Pancreas (tissue), 10 donors: Measurements from ENCODE around the gene MYOF. TPM values are rescaled to one million over a fixed set of nuclear protein-coding genes. Genes with fewer than 3 reads are reported as not detected.
A peak's percentile ranks its signal among the peaks of the same experiment; 100 is the strongest.

ENCODE experiments used
- ATAC-seq, 4 donors: fragments of 200-7000 bp; cut with Tn5 transposase; one replicate each; pipeline versions ENCODE4 v1.8.0 to v1.9.1; 2020; ENCODE audit warnings: mild to moderate bottlenecking in 4 of 4, moderate library complexity in 4 of 4
- DNase-seq, 6 donors: peaks; one replicate each; pipeline ENCODE4 v3.0.0-alpha.2; 2020
- FAIRE-seq: peaks from 2 replicates; lab custom pipeline; 2012; peaks lifted over from hg19 to GRCh38; lab: Jason Lieb, UNC
- H3K27ac ChIP-seq, 4 donors: fragments of 200-600 bp; sonication (generic); 1 replicate in 3 of 4; 2 replicates in 1 of 4; pipeline versions ENCODE4 v1.5.0 to v1.8.0; 2020
- H3K27me3 ChIP-seq, 4 donors: fragments of 200-600 bp; one replicate each; pipeline ENCODE4 v1.8.0; 2021
- H3K36me3 ChIP-seq, 3 donors: fragments of 200-600 bp; sonication (generic) in 1 of 3; one replicate each; pipeline versions ENCODE4 v1.5.0 to v1.8.0; 2020 to 2021
- H3K4me1 ChIP-seq, 3 donors: fragments of 200-600 bp; one replicate each; pipeline ENCODE4 v1.8.0; 2021
- H3K4me3 ChIP-seq, 4 donors: fragments of 200-600 bp; sonication (generic) in 2 of 4; one replicate each; pipeline versions ENCODE4 v1.5.0 to v1.8.0; 2020 to 2021
- H3K9me3 ChIP-seq, 4 donors: fragments of 200-600 bp; one replicate each; pipeline ENCODE4 v1.8.0; 2021
- CTCF ChIP-seq, 4 donors: fragments of 200-600 bp; sonication (generic) in 3 of 4; IDR thresholded peaks; one replicate each; pipeline versions ENCODE4 v1.5.0 to v1.8.0; 2021; ENCODE audit warnings: antibody characterized with exemption in 4 of 4
- WGBS, 2 donors: extraction: QIAGEN DNeasy Blood & Tissue Kit; methylation state at CpG; one replicate each; pipeline ENCODE4 v1.1.7; 2013; 5-methylcytosine and 5-hydroxymethylcytosine counted together
- intact Hi-C, 3 donors: fragments of 100-400 bp; cut with DNase I; formaldehyde crosslinking; loops; one replicate each; pipeline versions ENCODE4 v1.11.1 to v1.14.2; 2022
- polyA plus RNA-seq, 2 donors: library from polyadenylated mRNA; stranded (reverse); fragments of 200-250 nt; gene quantifications; one replicate each; pipeline ENCODE4 v1.2.3, GENCODE V29; 2013
- total RNA-seq, 6 donors: library from RNA; stranded (reverse); fragmentation: NEBNext Ultra II Directional in 4 of 6; extraction: Animal tissue kit (Norgen Biotek cat#: 25700) in 4 of 6; gene quantifications; one replicate each; pipeline versions ENCODE4 v1.2.1 to v1.2.4, GENCODE V29; 2021 to 2023
- donor health status: healthy with polysubstance abuse.
- donor health status: DM: no; HTN: no; CAD: no; lungs with moderate emphysema.
- donor health status: DM: no; HTN: no; CAD: no.
- donor health status: control.
- donor health status: control.
- donor health status: Bipolar disorder and iron deficiency.
- donor health status: DM: yes; HTN: yes; CAD: no.
- donor health status: DM: no; HTN: no; CAD: no.
- donor health status: DM: no; HTN: no; CAD: no.
- donor health status: DM: yes; HTN: yes; CAD: no.

Gene MYOF
- total and polyA plus RNA-seq, 8 donors, result 4.7 to 38.2 (median 12.0) TPM

GRCh38 chr10:93463723-93464476 is 18.2 kb downstream of the MYOF start:
- H3K4me1 ChIP-seq, result peaks cover 0 to 19% (median 0%) of the 10 kb centered on the region in 3 donors
- FAIRE-seq, result no peak
- intact Hi-C loops, result no loop called here
- H3K27ac ChIP-seq, result peak overlapping the region in 2 of 4 donors; percentile 81 to 86
- H3K9me3 ChIP-seq, result no peaks in the 10 kb centered on the region
- no peak for DNase-seq
- H3K4me3 ChIP-seq, result no peak overlapping the region
- TF ChIP-seq CTCF (IDR thresholded peaks at IDR 0.05), result no peak
- WGBS, 2 donors, result 65 to 67% methylated on average over 6 of the region's 6 CpGs
- H3K36me3 ChIP-seq, result no peaks in the 10 kb centered on the region
- no peaks in the 10 kb centered on the region for H3K27me3 ChIP-seq
- ATAC-seq, result peak in 2 of 4 donors; percentile 19 to 30

GRCh38 chr10:93462881-93463280 is 19.3 kb downstream of the MYOF start:
- Histone ChIP-seq H3K9me3 (no peaks in the 10 kb centered on the region), H3K4me1 (peaks cover 0 to 25% (median 0%) of the 10 kb centered on the region in 3 donors), H3K27ac (peak overlapping the region in 2 of 4 donors; percentile 9 to 52), H3K36me3 (no peaks in the 10 kb centered on the region), H3K27me3 (no peaks in the 10 kb centered on the region), H3K4me3 (no peak overlapping the region)
- DNase-seq (no peak), ATAC-seq (no peak), FAIRE-seq (no peak)
- intact Hi-C loops, result no loop called here
- WGBS, 2 donors, result 66 to 67% methylated on average over 9 of the region's 9 CpGs
- TF ChIP-seq CTCF (IDR thresholded peaks at IDR 0.05), result no peak

- DNase-seq (no peak), FAIRE-seq (no peak)
- H3K27ac ChIP-seq, result peak overlapping the region in 1 of 4 donors; percentile 52
These were observed 19.8 kb downstream of the MYOF start for GRCh38 chr10:93462371-93462770.

GRCh38 chr10:93461807-93462178 is 20.3 kb downstream of the MYOF start:
- Histone ChIP-seq H3K36me3 (no peaks in the 10 kb centered on the region), H3K27ac (peak overlapping the region in 2 of 4 donors; percentile 22 to 39), H3K4me3 (no peak overlapping the region), H3K4me1 (peaks cover 0 to 25% (median 0%) of the 10 kb centered on the region in 3 donors), H3K27me3 (no peaks in the 10 kb centered on the region), H3K9me3 (no peaks in the 10 kb centered on the region)
- no peak for TF ChIP-seq CTCF (IDR thresholded peaks at IDR 0.05)
- ATAC-seq (no peak), DNase-seq (no peak), FAIRE-seq (no peak)
- intact Hi-C loops, result no loop called here
- WGBS, 2 donors, result 100% methylated on average over 1 of the region's 1 CpG

More at GRCh38 chr10:93462371-93462770, 19.8 kb downstream of the MYOF start:
- no peak for TF ChIP-seq CTCF (IDR thresholded peaks at IDR 0.05)
- H3K4me1 ChIP-seq, result peaks cover 0 to 25% (median 0%) of the 10 kb centered on the region in 3 donors
- no peaks in the 10 kb centered on the region for H3K27me3 ChIP-seq
- no peaks in the 10 kb centered on the region for H3K36me3 ChIP-seq
- H3K4me3 ChIP-seq, result no peak overlapping the region
- WGBS, 2 donors, result 37 to 59% methylated on average over 2 of the region's 2 CpGs
- no peak for ATAC-seq
- intact Hi-C loops, result no loop called here
- no peaks in the 10 kb centered on the region for H3K9me3 ChIP-seq
